GM18868 (cell line): Measurements from ENCODE around the gene TAF4.

ENCODE experiments used
- ATAC-seq: cut with Tn5 transposase; IDR thresholded peaks from one replicate; pipeline ENCODE4 v1.9.1; 2021; ENCODE audit warnings: mild to moderate bottlenecking, moderate library complexity; ENCODE audit not compliant: unreplicated experiment

Gene TAF4

DNA sequence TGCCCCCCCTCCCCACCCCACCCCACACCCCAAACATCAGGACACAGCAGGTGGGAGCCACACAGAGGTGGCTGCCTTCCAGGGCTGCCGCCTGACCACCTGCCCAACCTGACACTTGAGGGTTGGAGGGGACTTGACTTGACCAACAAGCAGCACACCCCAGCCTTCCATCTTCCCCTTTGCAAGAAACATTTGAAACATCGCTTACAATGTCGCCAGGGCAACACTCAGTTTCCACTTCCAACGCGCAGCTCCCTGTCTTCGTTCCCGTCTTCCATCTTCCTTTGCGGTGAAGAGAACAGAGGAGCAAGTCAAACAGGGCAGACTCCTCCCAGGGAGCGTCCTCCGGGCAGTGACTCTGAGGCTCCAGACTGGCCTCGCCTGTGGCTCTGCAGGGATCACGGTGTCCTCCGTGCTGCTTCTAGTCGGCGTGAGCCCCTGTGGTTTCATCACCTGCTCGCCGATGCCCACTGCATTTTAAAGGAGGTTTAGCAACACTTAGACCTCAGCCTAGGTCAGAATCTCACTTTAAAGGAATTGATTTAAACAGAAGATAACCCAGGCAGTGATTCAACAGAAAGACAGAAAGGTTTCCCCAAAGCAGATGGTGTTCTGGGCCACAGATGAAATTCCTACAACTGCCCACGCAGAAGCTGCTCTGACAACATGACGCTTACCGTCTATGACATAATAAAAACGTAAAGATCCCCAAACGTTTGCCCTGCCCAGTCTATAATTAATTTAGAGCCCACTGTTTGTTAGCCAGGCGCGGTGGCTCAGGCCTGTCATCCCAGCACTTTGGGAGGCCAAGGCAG lies 130.8 kb downstream of the TAF4 start:
- ATAC-seq, result no peak

DNA sequence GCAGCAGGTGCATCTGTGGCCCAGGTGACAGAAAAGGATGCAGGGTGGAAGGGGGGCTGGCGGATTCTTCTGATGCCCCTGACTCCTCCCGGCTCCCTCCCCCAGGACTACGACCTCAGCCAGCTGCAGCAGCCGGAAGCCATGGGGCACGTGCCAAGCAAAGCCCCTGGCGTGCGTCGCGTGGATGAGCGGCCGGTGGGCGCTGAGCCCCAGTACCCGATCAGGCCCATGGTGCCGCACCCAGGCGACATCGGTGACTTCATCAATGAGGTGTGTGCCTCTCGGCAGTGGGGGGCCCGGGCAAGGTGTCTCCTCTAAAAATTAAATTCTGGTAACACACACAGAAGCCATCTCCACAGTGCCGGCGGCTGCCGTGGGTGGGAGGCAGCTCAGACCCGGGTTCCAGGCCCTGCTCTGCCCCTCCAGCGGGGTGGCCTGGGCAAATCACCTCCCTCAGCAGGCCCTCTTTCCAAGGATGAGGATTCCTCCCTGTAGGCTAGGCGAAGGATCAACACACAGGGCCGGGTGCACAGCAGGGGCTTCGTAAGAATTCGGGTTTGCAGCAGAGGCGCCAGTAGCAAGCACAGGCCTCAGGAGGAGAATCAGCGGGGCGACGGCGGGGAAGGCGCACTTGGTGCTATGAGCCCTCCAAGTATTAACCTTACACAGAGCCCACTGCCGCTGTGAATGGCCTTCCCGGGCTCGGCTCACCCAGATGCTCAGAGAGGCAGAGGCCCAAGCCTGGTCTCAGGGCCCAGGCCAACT lies 131.5 kb downstream of the TAF4 start:
- no peak for ATAC-seq

- ATAC-seq, result no peak
Measured at GRCh38 chr20:61933481-61933950, 132.2 kb downstream of the TAF4 start.

DNA sequence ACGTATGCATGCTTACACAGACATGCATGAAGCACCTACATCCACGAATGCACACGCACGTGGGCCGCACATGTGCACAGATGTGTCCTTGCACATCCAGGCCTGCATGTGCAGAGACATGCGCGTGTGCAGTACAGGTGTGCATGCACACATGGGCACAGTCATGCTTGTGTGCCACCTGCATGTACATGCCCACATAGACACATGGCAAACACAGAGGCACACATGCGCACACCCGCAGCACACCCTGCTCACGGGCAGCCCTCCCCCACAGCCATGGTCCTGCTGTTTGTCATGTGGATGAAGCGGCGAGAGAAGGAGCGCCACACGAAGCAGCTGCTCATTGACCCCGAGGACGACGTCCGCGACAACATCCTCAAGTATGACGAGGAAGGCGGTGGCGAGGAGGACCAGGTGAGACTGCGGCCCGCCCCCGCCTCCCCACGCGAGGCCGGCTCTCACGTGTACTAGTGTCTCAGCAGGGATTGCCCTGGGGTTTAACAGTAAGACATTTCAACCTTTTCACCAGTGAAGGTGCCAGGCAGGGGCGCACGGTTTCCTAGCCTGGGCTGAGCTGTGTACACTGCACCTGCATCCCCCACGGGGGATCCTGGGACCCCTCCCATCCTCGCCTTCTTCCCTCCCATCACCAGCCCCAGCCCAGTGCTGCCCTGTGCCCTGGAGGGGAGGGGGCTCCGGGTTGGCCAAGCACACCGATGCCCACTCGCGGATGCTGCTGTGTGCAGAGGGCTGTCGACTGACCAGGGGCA lies 132.8 kb downstream of the TAF4 start:
- no peak for ATAC-seq

DNA sequence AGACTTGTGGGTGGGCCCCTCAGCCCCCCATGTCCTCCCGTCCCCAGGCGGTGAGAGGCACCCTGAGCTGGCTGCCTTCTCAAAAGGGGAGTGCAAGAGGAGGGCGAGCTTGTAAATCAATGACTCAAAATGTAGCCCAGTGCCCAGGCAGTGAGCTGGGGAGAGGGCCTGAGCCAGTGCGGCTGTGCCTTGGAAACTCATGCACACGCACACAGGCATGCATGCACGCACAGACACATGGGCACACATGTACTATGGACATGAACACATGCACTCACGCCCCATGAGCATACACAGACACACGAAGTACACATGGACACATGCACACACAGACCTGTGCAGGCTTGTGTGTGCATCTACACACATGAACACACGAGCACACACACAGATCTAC lies 133.5 kb downstream of the TAF4 start:
- ATAC-seq, result no peak

- no peak for ATAC-seq
Measured at GRCh38 chr20:61931476-61932198, 134.0 kb downstream of the TAF4 start.

DNA sequence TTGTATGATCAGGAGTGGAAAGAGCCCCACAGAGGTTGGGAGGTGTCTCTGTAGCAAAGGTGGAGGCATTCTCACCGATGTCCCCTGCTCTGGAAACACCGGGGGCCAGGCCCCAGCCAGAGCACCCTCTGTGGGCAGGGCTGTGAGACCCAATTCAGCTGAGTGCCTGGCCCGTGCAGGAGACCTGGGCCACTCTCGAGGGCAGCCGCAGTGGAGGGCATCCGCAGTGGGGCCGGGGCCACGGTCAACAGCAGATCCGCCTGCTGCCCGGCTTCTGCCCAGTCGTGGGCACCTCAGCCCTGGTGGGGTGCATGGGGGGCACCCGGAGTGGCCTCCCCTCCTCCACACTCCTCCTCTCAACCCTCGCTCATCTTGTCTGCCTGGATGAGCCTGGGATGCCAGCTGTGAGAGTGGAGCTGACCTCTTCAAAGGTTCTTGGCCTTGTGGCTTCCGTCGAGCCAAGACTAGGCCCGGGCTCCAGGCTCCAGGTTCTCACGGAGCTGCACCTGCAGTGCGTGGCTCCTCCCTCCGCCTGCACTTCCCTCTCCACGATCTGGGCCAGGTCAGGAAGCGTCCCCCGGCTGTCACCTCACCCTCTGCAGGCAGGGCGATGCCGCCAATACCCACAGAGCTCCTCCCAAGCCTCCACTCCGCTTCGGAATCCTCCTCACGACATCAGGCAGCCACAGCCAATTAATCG lies 134.8 kb downstream of the TAF4 start:
- no peak for ATAC-seq

GRCh38 chr20:61929971-61930666 lies 135.6 kb downstream of the TAF4 start:
- no peak for ATAC-seq

DNA sequence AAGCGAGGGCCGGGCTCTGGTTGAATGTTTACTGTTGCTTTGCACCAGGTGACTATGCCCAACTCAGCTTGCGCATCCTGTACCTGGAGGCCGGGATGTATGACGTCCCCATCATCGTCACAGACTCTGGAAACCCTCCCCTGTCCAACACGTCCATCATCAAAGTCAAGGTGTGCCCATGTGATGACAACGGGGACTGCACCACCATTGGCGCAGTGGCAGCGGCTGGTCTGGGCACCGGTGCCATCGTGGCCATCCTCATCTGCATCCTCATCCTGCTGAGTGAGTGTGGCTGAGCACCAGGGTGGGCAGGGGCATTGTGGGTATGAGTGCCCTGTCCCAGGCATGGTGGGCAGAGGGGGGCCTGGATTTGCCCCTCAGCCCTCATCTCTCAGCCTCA lies 136.1 kb downstream of the TAF4 start:
- no peak for ATAC-seq

- ATAC-seq, result no peak
Measured at GRCh38 chr20:61927826-61928541, 137.7 kb downstream of the TAF4 start.

DNA sequence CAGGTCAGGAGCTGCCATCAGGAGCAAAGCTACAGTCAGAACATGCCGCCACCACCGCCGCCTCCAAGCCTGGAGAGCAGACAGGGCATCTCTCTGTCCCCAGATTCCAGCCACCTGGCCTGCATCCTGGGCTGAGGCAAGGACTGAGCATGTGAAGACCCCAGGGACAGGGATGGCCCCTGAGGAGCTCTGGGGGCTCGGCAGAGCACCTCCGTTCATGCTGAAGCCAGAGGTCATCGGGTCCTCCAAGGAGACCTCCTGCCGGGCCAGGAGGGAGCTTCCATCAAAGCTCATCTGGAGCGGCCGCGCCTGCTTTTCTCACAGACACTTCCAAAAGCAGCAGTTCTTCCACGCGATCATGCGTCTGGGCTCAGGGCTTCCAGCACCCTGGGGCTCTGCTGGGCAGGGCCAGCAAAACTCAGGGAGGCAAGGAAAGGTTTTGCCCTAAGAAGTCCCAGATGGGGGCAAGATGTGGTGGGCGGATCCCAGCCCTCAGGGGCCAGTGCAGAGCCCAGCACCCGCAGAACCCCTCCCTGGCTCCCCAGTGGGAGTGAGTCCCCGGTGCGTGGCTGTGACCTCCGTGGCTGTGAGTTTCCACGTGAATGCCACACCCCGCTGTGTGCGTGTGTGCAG lies 138.4 kb downstream of the TAF4 start:
- ATAC-seq, result no peak

GRCh38 chr20:61926796-61927192 lies 138.9 kb downstream of the TAF4 start:
- no peak for ATAC-seq

DNA sequence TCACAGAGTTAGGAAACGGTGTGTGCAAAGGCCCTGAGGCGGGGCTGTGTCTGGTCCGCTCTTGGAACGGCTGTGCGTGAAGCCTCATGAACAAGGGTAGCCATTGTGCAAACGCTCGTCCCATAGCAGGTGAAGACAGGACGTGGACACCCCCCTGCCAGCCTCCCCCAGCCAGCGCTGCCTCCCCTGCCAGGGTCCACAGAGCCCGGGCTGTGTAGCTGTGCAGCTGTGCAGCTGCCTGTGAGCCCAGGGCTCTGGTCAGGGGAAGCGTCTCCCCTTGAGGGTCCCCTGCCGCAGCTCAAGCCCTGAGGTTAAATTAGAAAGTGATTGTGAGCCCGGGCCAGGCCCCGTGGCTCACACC lies 139.4 kb downstream of the TAF4 start:
- no peak for ATAC-seq

GRCh38 chr20:61925555-61926252 lies 140.0 kb downstream of the TAF4 start:
- no peak for ATAC-seq

GRCh38 chr20:61924858-61925554 lies 140.7 kb downstream of the TAF4 start:
- ATAC-seq, result no peak
